BJ (cell line): ENCODE results near the gene MLN. TPM values are rescaled to one million over a fixed set of nuclear protein-coding genes. Genes with fewer than 3 reads are reported as not detected.

Experiments used
- CTCF ChIA-PET: fragments of 350-600 bp; formaldehyde crosslinking; extraction: SDS; loops from one replicate; lab custom pipeline; 2021; ENCODE audit warnings: antibody characterized with exemption, inconsistent platforms; lab: Yijun Ruan, JAX
- POLR2A ChIA-PET: fragments of 300-600 bp; sonication (Branson Sonifier 250); formaldehyde crosslinking; extraction: SDS; loops from one replicate; lab custom pipeline; 2021; ENCODE audit warnings: antibody characterized with exemption; lab: Charles Lee
- DNase-seq: peaks from one replicate; pipeline ENCODE4 v3.0.0-alpha.2; 2011; ENCODE audit warnings: low read depth
- H3K27me3 ChIP-seq: 2 replicates; pipeline ENCODE4 v1.6.0; 2011; ENCODE audit warnings: low read length; ENCODE audit not compliant: control insufficient read depth, insufficient read depth
- H3K36me3 ChIP-seq: 2 replicates; pipeline ENCODE4 v1.5.1; 2011; ENCODE audit warnings: low read length; ENCODE audit not compliant: control insufficient read depth, insufficient read depth
- H3K4me3 ChIP-seq: 2 replicates; pipeline ENCODE4 v1.5.1; 2011; ENCODE audit warnings: low read depth, mild to moderate bottlenecking, control low read depth, low read length
- polyA plus RNA-seq: library from polyadenylated mRNA; depleted of rRNA; stranded (reverse); fragments of >200 nt; gene quantifications from 2 replicates; pipeline ENCODE4 v1.2.3, GENCODE V29; 2011
- TF ChIP-seq, protein P1 (sequence below): IDR thresholded peaks from 2 replicates; pipeline ENCODE4 v1.5.1; 2011; ENCODE audit warnings: low read depth, mild to moderate bottlenecking, control low read depth, inconsistent platforms, low read length, moderate library complexity; ENCODE audit not compliant: insufficient read depth

MLN gene
- polyA plus RNA-seq, 1 experiment: not detected

DNA sequence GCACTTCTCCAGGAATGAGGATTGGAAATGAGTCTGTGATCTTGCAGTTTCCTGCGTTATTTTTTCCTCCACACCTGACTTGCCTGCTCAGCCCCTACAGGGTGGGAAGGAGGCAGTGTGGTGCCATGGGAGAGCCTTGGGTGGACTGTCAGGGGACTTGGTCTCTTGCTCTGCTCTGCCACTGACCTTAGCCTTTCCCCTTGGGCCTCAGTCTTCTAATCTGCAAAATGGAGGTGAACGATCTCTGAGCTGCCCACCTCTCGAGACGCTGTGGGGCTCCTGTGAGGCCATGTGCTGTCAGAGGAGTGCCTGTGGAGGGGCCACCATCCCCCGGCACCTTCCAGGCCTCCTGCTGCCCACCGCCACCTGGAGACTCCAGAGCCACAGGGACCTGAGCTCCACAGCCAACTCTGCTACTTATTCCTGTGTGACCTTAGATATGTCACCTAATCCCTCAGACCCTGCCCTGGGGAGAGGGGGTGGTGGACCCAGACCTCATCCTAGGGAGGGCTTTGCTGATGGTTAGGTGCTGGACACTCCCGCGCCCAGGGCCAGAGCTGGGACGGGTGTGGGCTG, 45.8 kb upstream of the MLN start:
- TF ChIP-seq, protein P1, sequence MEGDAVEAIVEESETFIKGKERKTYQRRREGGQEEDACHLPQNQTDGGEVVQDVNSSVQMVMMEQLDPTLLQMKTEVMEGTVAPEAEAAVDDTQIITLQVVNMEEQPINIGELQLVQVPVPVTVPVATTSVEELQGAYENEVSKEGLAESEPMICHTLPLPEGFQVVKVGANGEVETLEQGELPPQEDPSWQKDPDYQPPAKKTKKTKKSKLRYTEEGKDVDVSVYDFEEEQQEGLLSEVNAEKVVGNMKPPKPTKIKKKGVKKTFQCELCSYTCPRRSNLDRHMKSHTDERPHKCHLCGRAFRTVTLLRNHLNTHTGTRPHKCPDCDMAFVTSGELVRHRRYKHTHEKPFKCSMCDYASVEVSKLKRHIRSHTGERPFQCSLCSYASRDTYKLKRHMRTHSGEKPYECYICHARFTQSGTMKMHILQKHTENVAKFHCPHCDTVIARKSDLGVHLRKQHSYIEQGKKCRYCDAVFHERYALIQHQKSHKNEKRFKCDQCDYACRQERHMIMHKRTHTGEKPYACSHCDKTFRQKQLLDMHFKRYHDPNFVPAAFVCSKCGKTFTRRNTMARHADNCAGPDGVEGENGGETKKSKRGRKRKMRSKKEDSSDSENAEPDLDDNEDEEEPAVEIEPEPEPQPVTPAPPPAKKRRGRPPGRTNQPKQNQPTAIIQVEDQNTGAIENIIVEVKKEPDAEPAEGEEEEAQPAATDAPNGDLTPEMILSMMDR: no peak
- ChIA-PET POLR2A (no interaction called here), CTCF (interaction anchor here (2.2 to 3.5 kb wide), 2 partner anchors 9 to 178 kb away, joined by 15 to 16 read pairs; no protein-coding TSS in a partner anchor)
- Histone ChIP-seq H3K27me3 (no peaks in the 10 kb centered on the region), H3K4me3 (no peak overlapping the region), H3K36me3 (no peaks in the 10 kb centered on the region)
- DNase-seq: no peak

DNA sequence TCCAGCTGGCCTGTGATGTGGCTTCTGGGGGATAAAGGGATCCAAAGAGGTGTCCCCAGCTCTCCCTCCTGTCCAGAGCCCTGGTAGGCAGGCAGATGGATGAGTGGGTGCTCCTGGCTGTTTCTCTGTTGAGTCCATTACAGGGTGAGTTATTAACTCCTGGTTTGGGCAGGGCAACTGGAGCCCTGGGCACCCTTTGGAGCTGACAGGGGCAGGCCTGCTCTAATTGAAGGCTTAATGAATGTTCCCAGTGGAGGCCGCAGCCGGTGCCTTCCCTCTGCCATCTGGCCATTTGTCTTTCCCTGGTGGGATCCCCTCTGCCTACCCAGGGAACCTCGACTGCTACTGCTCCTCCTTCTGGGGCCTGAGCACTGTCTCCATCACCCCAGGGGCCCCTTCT, 44.7 kb upstream of the MLN start:
- ChIA-PET POLR2A (no interaction called here), CTCF (interaction anchor here (1.0 to 3.5 kb wide), 3 partner anchors 77 to 207 kb away, joined by 3 to 16 read pairs (median 7); no protein-coding TSS in a partner anchor)
- TF ChIP-seq, protein P1: no peak
- Histone ChIP-seq H3K27me3 (no peaks in the 10 kb centered on the region), H3K4me3 (no peak overlapping the region), H3K36me3 (no peaks in the 10 kb centered on the region)
- DNase-seq: no peak

DNA sequence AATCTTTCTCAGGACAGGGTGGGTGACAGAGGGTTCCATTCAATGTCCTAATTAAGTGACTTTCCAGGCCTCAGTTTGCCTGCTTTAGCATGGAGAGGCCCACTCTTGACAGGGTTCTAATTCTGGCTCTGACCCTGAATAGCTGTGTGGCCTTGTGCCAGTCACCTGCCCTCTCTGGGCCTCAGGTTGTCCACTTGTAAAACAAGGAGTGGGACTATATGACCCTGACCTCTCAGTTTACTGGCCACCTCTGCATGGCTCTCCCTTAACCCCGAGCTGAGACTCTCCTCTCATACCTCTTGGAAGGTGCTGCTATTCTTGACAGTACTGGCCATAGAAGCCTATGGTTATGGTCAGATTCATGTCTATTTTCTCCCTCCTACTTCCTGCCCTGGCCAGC, 44.1 kb upstream of the MLN start:
- TF ChIP-seq, protein P1: no peak
- Histone ChIP-seq H3K27me3 (no peaks in the 10 kb centered on the region), H3K4me3 (no peak overlapping the region), H3K36me3 (no peaks in the 10 kb centered on the region)
- ChIA-PET CTCF (interaction anchor here (1.0 to 3.5 kb wide), 3 partner anchors 76 to 208 kb away, joined by 3 to 16 read pairs (median 7); no protein-coding TSS in a partner anchor), POLR2A (no interaction called here)
- no peak for DNase-seq

DNA sequence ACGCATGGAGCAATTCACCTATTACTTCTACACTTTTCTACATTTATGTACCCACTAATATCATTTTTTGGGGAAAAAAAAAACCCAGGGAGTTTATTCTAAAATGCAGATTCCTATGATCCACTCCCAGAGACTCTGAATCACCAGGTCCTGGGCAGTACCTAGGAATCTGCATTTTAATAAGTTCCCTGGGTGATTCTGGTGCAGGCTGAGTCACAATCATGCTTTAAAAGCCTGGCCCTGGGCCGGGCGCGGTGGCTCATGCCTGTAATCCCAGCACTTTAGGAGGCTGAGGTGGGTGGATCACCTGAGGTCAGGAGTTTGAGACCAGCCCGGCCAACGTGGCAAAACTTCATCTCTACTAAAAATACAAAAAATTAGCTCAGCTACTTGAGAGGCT, 43.3 kb upstream of the MLN start:
- CTCF ChIA-PET: interaction anchor here (2.5 to 3.5 kb wide), 2 partner anchors 76 to 180 kb away, joined by 7 to 16 read pairs; no protein-coding TSS in a partner anchor
- Histone ChIP-seq H3K4me3 (no peak overlapping the region), H3K27me3 (no peaks in the 10 kb centered on the region), H3K36me3 (no peaks in the 10 kb centered on the region)
- TF ChIP-seq, protein P1: no peak
- POLR2A ChIA-PET: no interaction called here
- no peak for DNase-seq

DNA sequence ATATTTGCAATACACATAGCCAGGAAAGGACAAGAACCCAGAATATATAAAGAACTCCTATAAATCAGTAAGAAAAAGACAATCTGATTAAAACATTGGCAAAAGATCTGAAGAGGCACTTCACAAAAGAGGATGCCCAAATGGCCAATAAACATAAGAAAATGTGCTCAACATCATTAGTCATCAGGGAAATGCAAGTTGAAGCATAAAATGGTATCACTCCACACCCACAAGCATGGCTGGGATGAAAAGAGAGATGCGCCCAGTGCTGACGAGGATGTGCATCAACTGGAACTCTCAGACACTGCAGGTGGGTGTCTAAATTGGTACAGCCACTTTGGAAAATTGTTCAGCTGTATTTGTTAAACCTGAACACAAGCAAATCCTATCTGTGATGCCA, 42.4 kb upstream of the MLN start:
- ChIA-PET POLR2A (no interaction called here), CTCF (interaction anchor here (1.1 to 2.5 kb wide), 3 partner anchors 13 to 181 kb away, joined by 3 to 7 read pairs (median 3); no protein-coding TSS in a partner anchor)
- no peak for DNase-seq
- no peaks in the 10 kb centered on the region for H3K36me3 ChIP-seq
- TF ChIP-seq, protein P1: no peak
- no peak overlapping the region for H3K4me3 ChIP-seq
- no peaks in the 10 kb centered on the region for H3K27me3 ChIP-seq
